Stimulated activated CD4-positive, alpha-beta T cell treated with anti-CD3 and anti-CD28 coated beads, Interleukin-4, amount 100 ng/mL, for 48 hours (primary cell): Measurements from ENCODE around the gene SNRNP70.
"Not testable (repeated sequence)": the region's sequence is repeated elsewhere in the genome, so short reads cannot be mapped to it uniquely, and the experiment has no call there.

Experiments
- DNase-seq, 2 donors: peaks; one replicate each; pipeline ENCODE4 v3.0.0-alpha.2; 2020; ENCODE audit warnings: low read depth in 2 of 2

SNRNP70 gene

DNA sequence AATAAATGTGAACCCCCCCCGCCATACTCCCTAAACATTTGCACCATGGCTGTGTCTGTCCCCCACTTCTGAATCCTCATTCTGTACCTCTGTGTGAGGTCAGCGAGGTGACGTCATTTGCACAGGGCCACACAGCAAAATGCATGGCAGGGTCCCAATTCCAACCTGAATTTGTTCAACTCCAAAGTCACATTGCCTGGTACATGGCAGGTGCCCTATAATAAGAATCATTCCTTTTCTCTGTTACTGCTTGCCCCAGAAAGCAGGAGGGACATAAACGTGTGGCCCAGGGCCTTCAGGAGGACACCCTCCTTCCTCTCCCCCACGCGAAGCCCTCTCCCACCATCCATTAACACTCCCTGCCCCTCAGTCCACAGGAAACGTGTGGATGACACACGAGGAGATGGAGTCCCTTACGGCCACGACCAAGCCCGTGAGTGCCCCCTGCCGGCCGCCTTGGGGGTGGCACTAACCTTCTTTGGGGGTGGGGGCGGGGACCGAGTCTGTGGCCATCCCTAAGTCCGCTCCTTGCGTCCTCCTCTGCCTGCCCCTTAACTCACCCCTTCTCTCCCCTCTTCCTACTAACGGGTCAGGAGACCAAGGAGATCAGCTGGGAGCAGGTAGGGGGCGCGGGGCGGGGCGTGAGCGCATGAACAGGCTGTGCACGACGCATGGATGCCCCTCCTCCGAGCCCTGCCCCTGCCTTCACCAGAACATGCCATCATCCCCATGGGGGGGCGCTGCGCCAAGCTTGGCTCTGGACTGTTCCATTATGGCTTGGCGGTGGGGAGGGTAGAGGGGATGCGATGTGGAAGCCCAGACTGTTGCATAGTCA is 60.5 kb downstream of the SNRNP70 start:
- peak; percentile 74 to 85 for DNase-seq

DNA sequence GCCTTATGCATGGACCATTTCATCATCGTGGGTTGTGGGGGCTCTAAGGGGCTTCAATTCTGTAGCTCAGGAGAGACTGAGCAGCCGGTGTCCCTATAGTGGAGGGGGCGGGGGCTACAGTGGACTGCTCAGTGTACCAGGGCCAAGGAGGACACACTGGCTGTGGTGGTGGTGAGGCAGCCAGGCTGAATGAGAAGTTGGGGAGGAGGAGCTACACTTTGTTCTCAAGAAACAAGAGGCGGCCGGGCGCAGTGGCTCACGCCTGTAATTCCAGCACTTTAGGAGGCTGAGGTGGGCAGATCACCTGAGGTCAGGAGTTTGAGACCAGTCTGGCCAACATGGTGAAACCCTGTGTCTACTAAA is 61.1 kb downstream of the SNRNP70 start:
- DNase-seq = not testable (repeated sequence)

DNA sequence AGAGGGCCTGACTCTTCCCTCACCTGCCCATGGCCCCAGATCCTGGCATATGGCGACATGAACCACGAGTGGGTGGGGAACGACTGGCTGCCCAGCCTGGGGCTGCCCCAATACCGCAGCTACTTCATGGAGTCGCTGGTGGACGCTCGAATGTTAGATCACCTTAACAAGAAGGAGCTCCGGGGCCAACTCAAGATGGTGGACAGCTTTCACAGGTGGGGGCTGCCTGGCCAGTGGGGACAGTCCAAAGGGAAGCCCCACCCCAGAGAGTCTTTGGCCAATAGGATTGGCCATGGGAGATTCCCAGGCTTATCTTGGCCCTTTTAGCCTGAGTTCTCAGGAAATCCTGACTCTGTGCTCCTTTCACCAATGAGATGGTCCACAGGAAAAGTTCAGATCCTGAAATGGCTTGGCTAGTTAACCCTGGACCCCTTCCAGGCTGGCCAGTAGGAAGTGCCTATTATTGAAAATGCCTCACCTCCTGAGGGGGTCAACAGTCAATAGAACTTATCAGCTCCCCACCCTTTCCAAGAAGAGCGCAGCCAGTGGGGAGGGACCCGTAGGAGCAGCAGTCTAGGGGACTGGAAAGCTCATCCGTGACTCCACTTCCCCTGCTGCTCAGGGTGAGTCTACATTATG is 62.9 kb downstream of the SNRNP70 start:
- DNase-seq = no peak

DNA sequence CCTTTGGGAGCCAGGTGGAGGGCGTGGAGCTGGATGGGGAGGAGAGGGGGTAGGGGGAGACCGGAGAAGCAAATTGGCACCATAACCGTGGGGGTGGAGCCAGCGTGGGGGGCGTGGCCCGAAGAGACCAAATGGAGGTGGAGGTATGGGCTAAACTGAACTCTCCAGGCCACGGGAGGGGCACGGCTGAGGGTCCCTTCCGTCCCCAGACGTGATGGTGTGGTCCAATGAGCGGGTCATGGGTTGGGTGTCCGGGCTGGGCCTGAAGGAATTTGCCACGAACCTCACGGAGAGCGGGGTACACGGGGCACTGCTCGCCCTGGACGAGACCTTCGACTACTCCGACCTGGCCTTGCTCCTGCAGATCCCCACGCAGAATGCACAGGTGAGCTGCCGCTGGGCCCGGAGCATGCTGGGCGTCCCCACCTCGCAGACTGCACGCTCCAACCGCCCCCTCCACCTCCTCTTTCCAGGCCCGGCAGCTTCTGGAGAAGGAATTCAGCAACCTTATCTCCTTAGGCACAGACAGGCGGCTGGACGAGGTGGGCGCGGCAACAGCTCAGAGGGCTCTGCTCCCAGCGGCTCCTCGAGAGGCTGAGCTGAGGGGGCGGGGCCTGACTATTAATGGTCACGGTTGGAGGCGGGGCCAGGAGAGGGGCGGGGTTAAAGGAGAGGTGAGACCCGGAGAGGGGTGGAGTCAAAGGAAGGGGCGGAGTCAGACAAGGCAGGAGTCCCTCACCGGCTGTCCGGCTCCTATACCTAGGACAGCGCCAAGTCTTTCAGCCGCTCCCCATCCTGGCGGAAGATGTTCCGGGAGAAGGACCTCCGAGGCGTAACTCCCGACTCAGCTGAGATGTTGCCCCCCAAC is 63.8 kb downstream of the SNRNP70 start:
- DNase-seq = peak; percentile 79 to 93

DNA sequence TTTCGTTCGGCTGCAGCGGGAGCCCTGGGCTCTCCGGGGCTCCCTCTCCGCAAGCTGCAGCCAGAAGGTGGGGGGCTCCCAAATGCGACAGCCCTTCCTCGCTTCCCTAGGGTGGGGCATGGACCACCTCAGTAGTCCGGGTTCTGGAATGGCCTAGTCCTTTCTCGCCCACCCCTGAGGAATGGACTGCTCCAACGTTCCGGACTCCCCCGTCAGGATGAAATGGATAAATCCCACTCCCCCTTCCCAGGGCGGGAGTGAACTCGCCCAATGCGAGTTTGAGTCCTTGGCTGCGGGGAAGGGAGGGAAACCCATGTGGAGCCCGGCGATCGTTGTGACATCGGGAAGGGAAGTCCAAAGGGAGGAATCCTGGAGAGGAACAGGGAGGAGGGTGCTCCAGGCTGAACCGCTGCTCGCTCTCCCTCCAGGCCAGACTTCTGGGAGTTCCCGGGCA is 64.4 kb downstream of the SNRNP70 start:
- no peak for DNase-seq

DNA sequence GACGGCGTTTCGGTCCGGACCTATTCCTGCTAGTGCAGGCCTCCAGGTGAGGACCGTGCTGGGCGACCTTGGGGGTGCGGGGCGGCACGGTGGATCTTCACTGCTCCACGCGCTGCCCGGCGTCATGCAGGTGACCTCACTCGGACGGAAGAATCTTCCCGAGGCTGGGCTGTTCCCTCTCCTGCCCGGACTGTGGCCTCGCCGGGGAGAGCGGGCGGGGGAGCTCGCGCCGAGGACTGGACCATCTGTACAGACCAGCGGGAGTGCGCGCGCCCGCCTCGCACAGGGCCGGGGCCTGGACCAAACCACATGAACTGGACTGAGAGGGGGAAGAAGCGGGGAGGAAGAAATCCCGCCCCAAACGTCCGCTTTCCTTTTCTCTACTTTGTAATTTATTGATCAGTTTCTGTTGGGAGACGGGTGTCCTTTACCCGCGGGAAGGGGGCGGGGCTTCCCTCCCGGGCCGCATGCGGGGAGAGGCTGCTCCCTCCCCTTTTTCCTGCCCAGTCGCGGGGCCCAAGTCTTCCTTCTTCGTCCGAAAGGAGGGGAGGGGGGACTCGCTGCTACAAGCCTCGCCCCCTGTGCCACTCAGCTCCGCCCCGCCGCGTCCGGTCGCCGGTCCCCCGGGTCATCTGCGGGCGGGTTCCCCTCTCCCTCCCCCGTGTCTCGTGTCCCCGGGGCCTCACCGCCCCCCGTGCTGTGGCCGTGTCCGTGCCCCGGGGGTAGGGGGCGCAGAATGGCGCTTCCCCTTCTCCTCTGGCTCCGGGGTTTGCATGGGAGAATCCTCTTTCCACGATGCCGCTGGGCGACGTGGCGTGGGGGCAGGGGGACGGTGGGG is 65.1 kb downstream of the SNRNP70 start:
- peak in 1 of 2 donors; percentile 20 for DNase-seq

DNA sequence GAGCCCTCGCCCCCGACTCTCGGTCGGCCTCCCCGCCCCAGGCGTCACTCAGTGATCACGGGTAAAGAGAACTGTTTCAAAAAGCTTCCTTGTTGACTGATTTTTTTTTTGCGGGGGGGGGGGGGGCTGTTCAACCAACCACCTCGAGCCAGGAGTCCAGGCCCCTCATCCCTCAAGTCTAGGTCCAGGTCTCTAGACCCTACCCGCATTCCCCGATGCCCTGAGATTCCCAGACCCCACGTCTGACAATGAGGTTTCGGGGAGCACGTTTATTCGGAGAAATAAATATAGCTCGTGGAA is 65.6 kb downstream of the SNRNP70 start:
- no peak for DNase-seq

DNA sequence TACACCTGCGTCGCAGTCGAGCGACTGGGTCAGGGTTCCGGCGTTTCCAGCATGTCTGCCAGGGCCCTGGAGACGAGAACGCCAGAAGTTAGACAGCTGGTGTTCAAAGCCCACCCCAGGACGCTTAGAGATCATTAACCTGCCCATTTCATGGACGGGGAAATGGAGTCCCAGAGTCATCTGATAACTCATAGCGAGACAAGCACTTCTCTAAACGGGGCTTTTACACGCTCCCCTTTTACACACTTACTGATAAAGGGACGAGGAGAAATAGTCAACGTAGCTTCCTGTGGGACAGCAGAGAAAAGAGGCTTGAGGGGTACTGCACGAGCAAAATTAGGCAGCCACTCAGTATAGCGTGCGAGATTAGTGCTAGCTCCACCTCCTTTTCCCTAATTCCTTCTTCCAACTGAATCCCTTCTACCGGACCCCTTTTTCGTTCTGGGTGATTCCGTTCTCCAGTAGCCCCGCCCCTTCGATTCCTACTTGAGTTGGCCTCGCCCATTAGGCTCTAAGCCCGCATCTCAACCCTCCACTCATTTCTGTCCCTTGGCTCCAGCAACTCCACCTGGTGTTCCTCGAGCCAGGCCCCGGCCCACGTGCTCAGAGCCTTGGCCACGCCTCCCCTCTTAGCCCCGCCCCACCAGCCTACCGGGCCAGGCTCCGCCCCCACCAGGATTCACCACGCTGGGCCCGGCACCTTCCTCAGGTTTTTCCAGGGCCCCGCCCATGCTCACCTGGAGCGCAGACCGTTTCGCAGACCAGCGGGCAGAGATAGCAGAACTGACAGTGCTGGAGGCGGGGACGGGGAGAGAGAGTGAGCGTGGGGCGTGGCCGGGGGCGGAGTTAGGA is 66.2 kb downstream of the SNRNP70 start:
- peak in 1 of 2 donors; percentile 56 for DNase-seq

DNA sequence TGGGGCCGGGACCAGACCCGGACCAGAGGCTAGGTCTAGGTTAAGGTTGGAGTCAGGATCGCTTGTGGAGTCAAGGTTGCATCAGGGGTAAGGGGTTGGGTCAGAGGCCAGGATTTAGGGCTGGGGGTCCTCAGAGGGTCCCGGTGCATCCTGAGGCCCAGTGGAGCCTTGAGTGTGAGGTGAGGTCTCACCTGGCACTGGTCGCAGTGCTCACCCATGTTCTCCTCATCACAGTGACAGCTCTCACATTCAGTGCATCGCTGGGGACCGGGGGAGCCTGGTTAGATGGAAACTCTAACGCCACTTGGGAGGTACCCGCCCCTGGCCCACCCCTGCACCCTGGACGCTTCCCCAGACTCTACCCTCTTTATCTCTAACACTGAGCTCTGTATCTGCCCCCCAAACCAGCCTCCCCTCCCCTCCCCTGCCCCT is 66.9 kb downstream of the SNRNP70 start:
- no peak for DNase-seq

DNA sequence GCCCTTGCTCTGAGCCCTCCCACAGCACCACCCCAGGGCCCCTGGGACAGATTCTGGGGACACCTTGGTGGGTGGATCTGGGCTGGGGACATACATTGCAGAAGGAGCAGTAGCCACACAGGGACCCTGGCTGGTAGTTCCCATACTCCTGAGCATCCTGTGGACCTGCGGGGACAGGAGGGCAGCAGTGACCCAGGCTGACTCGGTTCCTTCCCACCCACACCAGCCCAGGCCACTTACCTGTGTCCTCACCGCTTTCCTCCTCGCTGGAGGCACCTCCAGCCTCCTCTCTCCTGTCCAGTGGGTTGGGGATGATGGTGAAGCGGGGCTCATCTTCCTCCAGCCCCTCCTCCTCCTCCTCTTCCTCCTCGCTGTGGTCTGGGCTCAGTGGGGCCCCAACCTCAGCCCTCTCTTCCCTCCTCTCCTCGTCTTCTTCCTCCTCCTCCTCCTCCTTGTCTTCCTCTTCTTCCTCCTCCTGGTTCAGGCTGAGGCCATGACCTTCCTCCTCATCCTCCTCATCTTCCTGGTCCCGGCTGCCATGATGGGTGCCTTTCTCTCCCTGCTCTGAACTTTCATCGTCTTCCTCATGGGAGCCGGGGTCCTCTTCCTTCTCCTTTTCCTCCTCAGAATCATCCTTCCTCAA is 68.0 kb downstream of the SNRNP70 start:
- DNase-seq = no peak

DNA sequence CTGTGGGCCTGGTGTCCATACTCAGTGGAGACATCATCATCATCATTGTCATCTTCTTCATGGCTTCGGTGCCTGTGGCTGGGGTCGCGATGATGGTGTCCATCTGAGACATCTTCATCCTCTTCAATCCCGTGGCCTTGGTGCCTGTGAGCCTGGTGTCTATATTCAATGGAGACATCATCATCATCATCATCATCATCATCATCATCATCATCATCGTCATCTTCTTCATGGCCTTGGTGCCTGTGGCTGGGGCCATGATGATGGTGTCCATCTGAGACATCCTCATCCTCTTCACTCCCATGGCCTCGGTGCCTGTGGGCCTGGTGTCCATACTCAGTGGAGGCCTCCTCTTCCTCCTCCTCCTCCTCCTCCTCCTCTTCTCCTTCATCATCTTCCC is 69.0 kb downstream of the SNRNP70 start:
- DNase-seq = no peak

DNA sequence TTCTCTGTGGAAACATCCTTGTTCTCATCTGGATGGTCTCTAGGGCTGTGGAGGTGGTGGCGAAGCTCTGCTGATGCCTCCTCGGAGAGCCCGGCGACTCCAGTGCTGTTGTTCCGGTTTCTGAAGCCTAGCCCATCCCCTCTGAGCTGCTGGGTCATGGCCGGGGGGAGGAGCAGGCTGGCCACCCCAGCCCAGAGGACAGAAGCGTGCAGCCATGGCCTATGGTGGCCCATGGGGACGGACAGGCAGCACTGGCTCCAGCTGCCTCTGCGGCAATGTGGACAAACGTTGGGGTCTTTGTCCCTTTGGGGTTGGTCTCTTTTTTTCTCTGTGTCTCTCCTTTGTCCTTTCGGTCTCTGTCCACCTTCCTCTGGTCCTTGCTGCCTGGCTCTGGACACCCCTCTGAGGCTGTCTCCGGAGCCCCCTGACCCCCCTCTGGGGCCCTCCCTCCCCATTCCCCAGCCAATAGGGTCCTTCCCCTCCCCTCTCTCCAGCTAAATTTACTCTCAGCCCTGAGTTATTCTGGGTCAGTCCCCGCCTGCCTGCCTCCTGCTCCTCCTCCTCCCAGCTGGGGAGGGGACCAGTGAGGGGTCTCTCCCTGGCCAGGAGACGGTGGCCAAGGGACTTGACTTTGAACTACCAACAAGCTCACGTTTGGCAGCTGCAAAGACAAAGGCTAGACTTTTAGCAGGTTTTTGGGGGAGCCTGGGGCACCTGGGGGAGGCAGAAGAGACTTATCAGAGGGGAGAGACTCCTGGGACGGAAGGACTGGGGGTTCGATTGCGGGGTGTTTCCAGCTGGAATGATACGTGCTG is 70.0 kb downstream of the SNRNP70 start, which contains the start of gene HRC:
TSS of gene HRC (minus strand) at position 392 of the 815 bp plus-strand sequence. CDS start at position 233, 159 bp downstream.
- no peak for DNase-seq

DNA sequence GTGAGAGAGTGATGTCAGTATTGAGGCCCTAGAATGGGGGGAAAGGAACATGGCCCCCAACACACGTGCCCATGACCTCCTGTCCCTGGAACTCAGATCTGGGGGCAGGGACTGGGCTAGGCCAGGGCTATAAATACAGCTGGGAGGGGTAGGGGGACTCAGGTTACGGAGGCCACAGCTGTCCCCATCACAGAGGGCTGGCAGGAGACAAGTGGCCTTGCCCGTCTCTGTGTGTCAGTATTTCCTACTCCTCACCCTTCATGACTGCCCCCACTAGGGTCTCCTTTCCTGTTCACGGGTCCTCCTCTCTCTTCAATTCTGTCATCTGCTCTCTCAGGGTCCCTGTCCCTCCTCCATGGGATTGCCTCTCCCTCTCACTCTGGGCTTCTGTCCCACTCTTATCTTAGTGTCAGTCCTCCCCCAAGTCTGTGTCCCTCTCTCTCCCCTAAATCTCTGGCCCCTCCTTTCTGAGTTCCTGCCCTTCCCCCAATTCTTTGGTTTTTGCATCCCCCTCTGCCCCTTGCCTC is 70.6 kb downstream of the SNRNP70 start:
- DNase-seq = no peak

DNA sequence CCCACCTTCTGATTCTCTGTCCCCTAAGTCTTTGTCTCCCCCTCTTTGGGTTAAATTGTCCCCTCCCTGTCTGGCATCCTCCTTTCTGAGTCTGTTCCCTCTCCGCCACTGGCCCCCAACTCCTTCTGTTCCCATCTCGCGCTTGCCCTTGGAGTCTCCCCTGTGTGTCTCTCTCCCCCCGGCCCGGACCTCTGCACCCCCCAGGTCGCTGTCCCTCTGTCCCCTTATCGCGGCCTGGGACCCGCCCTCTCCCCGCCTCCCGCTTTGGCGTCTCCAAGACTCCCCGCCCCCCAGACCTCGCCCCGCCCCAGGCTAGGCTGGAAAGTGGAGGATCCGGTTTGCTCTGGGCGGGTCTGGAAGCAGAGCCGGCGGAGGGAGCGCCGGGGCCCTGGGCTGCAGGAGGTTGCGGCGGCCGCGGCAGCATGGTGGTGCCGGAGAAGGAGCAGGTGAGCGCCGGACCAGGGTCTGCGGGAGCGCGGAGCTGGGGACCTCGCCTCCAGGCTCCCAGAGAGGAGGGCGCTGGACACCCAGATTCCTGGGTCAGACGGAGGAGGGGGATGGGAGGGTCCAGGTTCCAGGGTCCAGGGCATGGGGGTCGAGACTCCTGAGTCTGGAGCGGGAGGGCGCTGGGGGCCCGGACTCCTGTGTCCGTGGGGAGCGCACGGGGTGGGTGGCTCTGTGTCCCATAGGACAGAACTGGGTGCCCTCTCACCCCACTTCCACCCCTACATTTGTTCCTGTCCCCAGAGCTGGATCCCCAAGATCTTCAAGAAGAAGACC is 72.4 kb downstream of the SNRNP70 start, which contains the start of gene TRPM4:
TSS of gene TRPM4 (plus strand) at position 348 of the 780 bp plus-strand sequence. CDS start at position 423, 75 bp downstream.
- peak; percentile 60 to 63 for DNase-seq
